HG02759 (cell line): ENCODE measurements around the gene MRFAP1L1.
"Not testable (repeated sequence)": the region's sequence is repeated elsewhere in the genome, so short reads cannot be mapped to it uniquely, and the experiment has no call there.

Source experiments
- ATAC-seq: cut with Tn5 transposase; IDR thresholded peaks from one replicate; pipeline ENCODE4 v1.9.1; 2021; ENCODE audit warnings: mild to moderate bottlenecking, moderate library complexity; ENCODE audit not compliant: unreplicated experiment

MRFAP1L1 gene

GRCh38 chr4:6692379-6692778, 17.3 kb downstream of the MRFAP1L1 start:
- no peak for ATAC-seq

GRCh38 chr4:6689506-6689960, 20.1 kb downstream of the MRFAP1L1 start:
- no peak for ATAC-seq

- peak; percentile 93 for ATAC-seq
Observed at GRCh38 chr4:6688879-6689505, 20.7 kb downstream of the MRFAP1L1 start.

GRCh38 chr4:6687947-6688878, 21.5 kb downstream of the MRFAP1L1 start:
- ATAC-seq = no peak

- no peak for ATAC-seq
Observed at GRCh38 chr4:6686104-6686787, 23.4 kb downstream of the MRFAP1L1 start.

GRCh38 chr4:6684656-6685055, 25.0 kb downstream of the MRFAP1L1 start:
- ATAC-seq = no peak

- no peak for ATAC-seq
Observed at GRCh38 chr4:6682862-6683590, 26.6 kb downstream of the MRFAP1L1 start.

GRCh38 chr4:6681191-6681590, 28.5 kb downstream of the MRFAP1L1 start:
- ATAC-seq = no peak

- no peak for ATAC-seq
Observed at GRCh38 chr4:6680372-6681034, 29.2 kb downstream of the MRFAP1L1 start.

- ATAC-seq = no peak
Observed at GRCh38 chr4:6676722-6677558, 32.7 kb downstream of the MRFAP1L1 start.

- peak; percentile 33 for ATAC-seq
Observed at GRCh38 chr4:6674500-6675149, 35.0 kb downstream of the MRFAP1L1 start.

GRCh38 chr4:6673660-6674499, 35.8 kb downstream of the MRFAP1L1 start:
- peak; percentile 68 for ATAC-seq

- ATAC-seq = not testable (repeated sequence)
Observed at GRCh38 chr4:6673191-6673659, 36.4 kb downstream of the MRFAP1L1 start.

- ATAC-seq = not testable (repeated sequence)
Observed at GRCh38 chr4:6672541-6673190, 37.0 kb downstream of the MRFAP1L1 start.

- ATAC-seq = no peak
Observed at GRCh38 chr4:6672131-6672530, 37.5 kb downstream of the MRFAP1L1 start.

- no peak for ATAC-seq
Observed at GRCh38 chr4:6671648-6672047, 38.0 kb downstream of the MRFAP1L1 start.

GRCh38 chr4:6668391-6668790, 41.3 kb downstream of the MRFAP1L1 start:
- no peak for ATAC-seq
